ENCODE measurements around the gene BNIP3.

BNIP3 gene, protein sequence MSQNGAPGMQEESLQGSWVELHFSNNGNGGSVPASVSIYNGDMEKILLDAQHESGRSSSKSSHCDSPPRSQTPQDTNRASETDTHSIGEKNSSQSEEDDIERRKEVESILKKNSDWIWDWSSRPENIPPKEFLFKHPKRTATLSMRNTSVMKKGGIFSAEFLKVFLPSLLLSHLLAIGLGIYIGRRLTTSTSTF

DNA sequence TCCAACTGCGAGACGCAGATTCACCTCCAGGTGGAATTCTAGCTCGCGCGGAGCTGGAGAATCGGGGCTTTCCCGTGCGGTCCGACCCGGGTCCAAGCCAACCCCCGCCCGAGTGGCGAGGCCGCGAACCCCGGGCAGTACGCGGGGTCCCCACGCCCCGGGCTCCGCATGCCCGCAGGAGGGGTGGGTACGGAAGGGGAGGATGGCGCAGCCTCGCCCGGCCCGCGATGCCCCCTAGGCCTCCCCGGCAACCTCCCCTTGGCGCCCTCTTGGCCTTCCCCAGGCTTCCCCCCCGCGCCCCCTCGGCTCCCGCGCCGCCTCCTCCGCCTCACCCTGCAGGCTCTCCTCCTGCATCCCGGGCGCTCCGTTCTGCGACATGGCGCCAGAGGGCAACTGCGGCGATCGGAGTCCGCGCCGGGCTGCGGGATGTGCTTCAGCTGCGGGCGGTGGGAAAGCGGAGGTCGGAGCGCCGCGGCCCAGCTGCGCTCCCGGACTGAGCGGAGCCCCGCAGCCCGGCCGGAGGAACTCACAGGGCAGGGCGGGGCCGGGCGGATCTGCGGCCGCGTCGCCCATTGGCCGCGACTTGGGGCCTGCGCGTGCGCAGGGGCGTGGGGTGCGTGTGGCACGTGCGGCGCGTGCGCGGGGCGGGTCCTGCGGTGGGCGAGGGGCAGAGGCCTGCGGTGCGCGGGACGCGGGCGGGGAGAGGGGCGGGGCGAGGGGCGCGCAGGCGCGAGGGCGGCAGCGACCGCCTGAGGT, at the start of gene BNIP3:
Gene BNIP3, minus strand, starts transcription at position 495 of the 756 bp plus-strand sequence. Its CDS starts 117 bp downstream, at position 378.
- no peak for FAIRE-seq

- no peak for FAIRE-seq
Measured at GRCh38 chr10:132030898-132031463, 49.3 kb upstream of the BNIP3 start.

DNA sequence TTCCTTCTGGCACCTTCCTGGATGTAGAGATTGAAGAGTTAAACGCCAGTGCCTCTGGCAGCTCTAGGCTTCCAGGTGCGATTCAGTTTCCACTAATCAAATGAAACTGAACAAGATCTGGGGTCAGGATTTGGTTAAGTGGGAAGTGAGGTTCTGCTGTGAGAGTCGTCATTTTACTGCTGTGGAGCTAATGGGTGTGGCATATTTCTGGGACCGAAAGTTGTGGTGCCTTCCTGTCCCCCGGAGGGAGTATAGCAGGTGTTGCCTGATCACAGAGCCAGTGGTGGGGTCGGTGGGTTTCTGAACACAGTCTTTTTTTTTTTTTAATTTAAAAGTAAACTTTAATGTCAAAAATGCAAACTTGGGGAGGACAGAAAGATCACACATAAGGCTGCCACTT, 47.0 kb upstream of the BNIP3 start:
- FAIRE-seq, result no peak

GRCh38 chr10:132027423-132027983, 45.8 kb upstream of the BNIP3 start:
- FAIRE-seq, result no peak

DNA sequence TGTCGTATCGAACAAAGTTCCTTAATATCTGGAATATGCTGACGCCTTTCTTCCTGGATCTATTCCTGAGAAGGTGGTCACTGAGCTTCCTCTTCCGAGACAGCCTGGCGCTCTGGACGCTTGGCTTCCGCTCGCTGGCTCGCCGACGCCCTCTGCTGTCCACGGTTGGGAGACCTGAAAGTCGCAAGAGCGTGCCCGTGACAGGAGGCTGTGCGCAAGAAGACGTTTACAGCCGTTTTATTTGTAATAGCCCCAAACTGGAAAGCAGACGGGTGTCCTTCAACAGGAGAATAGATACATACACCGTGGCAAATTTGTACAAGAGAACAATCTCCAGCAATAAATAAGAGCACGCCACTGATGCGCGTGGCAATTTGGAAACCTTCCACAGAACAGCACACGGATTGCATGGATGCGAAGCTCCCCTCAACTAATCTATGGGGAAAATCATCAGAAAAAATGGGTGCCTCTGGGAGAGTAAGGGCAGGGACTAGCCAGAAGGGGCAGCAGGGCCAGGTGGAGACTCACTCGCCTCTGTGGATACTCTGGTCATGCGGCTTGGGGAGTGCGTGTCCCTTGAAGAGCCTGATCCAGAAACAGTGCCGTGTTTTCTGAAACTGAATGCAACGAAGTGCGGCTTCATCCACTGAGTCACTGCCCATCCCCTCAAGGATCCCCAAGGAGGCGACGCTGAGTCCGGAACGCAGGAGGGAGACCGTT, 41.5 kb upstream of the BNIP3 start:
- FAIRE-seq, result peak; percentile 54

DNA sequence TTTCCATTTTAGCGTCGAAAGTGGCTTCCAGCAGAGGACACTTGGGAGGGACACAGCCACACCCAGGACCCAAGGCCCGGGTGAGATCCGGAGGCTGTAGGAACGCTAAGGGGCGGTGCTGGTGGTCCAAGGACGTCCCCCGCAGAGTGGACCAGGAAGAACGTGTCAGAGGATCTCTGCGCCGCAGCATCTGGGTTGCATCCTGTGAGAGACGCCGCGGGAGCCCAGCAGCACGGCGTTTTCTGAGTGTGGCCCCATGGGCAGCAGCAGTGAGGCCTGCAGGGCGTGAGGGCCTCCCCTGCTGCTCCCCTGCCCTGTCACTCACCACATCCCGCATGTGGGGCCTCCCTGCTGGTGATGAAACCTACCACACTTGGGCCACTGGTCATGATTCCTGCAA, 40.5 kb upstream of the BNIP3 start:
- no peak for FAIRE-seq

GRCh38 chr10:132021504-132022143, 39.9 kb upstream of the BNIP3 start:
- FAIRE-seq, result no peak

DNA sequence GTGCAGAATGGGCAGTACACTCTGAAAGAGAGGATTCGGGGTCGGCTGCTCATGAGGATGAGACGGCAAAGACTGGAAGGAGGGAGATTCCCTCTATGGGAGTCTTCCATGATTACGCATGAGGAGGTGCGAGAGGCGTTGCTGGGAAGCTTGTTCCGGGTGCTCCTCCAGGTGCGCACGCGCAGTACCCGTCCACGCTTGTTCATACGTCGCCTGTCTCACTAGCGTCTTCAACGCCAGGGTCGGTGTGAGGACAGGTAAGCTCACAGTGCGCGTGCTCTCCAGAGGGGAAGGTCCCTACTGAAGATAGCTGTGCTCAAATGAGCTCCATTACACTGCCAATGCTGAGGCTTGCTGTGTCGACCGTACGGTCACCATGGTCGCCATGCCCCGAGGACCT, 39.3 kb upstream of the BNIP3 start:
- no peak for FAIRE-seq

- FAIRE-seq, result no peak
Measured at GRCh38 chr10:132020456-132020855, 38.7 kb upstream of the BNIP3 start.

DNA sequence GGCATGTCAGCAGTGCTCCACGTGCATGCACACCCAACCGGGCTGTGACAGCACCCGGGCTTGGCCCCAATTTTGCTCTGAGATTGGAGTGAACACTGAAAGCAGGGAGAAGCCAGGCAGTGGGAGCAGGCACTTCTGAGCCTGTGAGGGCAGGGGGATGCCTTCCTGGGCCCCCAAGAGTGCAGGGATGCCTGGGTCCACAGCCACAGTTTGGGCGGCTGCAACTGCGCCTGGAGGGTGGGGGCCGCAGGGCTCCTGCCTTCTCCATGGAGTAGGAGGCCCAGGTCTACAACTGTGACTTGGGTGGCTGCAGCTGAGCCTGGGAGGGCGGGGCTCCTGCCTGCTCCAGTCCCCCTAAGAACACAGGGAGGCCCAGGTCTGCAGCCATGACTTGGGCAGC, 37.6 kb upstream of the BNIP3 start:
- no peak for FAIRE-seq

DNA sequence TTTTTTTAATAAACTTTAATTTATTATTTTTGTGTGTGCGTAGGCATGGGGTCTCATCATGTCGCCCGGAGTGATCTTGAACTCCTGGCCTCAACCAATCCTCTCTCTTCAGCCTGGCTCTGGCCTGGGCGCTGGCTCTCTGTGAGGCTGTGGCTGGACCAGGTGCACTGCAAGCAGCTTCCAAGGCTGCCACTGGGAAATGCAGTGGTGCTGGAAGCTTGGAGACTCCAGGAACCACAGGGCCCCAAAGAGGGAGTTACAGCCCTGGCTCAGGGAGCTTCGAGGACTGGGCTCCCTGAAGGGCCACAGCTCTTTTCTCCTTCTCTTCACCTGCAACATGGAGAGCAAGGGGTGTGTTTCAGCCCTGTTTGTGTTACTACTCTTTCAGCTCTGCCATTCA, 36.7 kb upstream of the BNIP3 start:
- FAIRE-seq, result no peak

DNA sequence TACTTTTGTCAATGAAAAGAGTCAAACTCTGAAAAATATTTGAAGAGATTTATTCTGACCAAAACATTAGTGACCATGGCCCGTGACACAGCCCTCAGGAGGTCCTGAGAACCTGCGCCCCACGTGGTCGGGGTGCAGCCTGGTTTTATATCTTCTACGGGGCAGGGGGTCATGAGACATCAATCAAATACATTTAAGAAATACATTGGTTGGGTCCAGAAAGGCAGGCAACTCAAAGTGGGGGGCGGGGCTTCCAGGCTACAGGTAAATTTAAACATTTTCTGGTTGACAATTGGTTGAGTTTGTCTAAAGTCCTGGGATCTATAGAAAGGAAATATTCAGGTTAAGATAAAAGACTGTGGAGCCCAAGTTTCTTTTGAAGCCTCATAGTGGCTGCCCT, 34.8 kb upstream of the BNIP3 start:
- no peak for FAIRE-seq

GRCh38 chr10:132011445-132011844, 29.7 kb upstream of the BNIP3 start:
- no peak for FAIRE-seq

- FAIRE-seq, result no peak
Measured at GRCh38 chr10:132011024-132011423, 29.3 kb upstream of the BNIP3 start.

GRCh38 chr10:132010483-132010882, 28.8 kb upstream of the BNIP3 start:
- no peak for FAIRE-seq

GRCh38 chr10:132009575-132009974, 27.9 kb upstream of the BNIP3 start:
- no peak for FAIRE-seq

DNA sequence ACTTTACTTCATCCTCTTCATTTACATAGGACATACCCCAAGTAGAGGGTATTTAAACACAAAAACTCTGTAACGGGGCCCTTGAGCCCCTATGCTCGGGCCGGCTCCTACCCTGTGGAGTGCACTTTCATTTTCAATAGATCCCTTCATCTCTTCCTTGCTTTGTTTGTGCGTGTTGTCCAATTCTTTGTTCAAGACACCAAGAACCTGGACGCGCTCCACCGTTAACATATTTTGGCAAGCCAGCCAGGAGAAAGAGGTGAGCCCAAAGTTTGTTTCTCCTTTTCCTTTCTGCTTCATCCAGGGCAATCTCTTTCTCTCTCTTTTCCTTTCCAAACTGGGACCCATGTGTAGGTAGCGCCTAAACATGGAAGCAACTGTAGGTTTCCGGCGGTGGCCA, 26.0 kb upstream of the BNIP3 start:
- no peak for FAIRE-seq

DNA sequence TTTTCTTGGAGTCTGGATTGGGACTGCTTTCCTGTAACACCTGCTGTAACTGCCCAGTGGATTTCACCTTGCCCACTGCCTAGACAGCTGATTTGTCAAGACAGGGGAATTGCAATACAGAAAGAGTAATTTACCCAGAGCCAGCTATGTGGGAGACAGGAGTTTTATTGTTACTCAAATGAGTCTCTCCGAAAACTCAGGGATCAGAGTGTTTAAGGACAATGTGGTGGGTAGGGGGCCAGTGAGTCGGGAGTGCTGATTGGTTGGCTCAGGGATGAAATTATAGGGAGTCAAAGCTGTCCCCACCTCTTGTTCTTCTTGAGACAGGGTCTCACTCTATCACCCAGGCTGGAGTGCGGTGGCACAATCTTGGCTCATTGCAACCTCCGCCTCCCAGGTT, 25.2 kb upstream of the BNIP3 start:
- no peak for FAIRE-seq

DNA sequence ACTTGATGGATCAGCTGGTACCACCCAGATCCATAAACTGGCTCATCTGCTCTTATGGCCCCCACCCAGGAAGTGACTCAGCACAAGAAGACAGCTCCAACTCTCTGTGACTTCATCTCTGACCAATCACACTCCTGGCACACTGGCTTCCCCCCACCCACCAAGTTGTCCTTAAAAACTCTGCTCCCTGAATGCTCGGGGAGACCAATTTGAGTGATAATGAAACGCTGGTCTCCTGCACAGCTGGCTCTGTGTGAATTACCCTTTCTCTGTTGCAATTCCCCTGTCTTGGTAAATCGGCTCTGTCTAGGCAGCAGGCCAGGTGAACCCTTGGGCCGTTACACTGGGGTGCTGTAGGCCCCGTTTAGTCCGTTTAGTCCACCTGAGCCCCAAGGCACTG, 23.4 kb upstream of the BNIP3 start:
- FAIRE-seq, result no peak

DNA sequence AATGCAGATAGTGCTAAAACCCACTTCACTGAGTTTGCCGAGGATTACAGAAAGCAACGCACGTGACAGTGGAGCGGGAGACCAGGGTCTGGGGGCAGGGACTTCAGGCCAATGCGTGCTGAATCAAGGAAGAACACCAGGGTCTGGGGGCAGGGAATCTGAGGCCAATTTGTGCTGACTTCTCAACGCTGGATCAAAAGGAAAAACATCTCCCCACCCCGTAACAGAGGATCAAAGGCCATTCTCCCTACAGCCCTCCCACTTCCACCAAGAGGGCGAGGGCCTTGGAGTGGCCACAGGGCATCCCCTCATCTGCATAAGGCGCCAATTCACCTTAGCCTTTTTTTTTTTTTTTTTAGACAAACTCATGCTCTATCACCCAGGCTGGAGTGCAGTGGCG, 22.3 kb upstream of the BNIP3 start:
- FAIRE-seq, result no peak

GRCh38 chr10:132003282-132003924, 21.7 kb upstream of the BNIP3 start:
- FAIRE-seq, result no peak

DNA sequence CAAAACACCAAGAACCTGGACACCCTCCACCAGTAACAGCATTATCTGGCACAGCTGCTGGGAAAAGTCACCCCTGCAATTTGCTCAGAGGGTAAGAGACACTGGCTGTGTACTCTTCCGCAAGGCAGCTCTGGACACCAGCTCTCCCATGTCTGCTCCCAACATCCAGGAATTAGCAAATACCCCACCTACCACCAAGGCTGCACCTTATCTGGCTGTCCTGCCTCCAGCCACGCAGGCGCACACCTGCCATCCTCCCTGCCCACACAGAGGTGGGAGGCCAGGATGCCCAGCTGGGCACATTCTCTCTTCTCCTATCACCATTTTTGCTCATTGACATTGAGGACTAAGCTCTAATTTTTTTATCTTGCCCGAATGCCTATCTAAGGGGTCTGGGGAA, 20.3 kb upstream of the BNIP3 start:
- FAIRE-seq, result no peak

All from G401.6 (cell line).